H1 (cell line): ENCODE measurements around the gene PTPN7. TPM values are rescaled to one million over a fixed set of nuclear protein-coding genes. Genes with fewer than 3 reads are reported as not detected.
"Not testable (repeated sequence)": the region's sequence is repeated elsewhere in the genome, so short reads cannot be mapped to it uniquely, and the experiment has no call there.

Experiments
- CTCF ChIA-PET: fragments of 300-600 bp; sonication (Branson Sonifier 250); formaldehyde crosslinking; loops from one replicate; lab custom pipeline; 2021; ENCODE audit not compliant: partially characterized antibody; lab: Charles Lee
- POLR2A ChIA-PET: fragments of 300-600 bp; sonication (Branson Sonifier 250); formaldehyde crosslinking; loops from one replicate; lab custom pipeline; 2021; ENCODE audit warnings: inconsistent platforms; ENCODE audit not compliant: partially characterized antibody; lab: Charles Lee
- DNase-seq, 2 experiments: peaks; one replicate each; pipeline versions ENCODE4 v3.0.0 to v3.0.0-alpha.2; 2010 to 2022; ENCODE audit warnings: low spot score in 2 of 2, low read depth in 1 of 2, mixed read lengths in 1 of 2
- FAIRE-seq: peaks from 2 replicates; lab custom pipeline; 2011; peaks lifted over from hg19 to GRCh38; lab: Jason Lieb, UNC
- H2AFZ ChIP-seq: 2 replicates; pipeline ENCODE4 v1.8.1; 2012; ENCODE audit warnings: low read length, inconsistent platforms
- H2AK5ac ChIP-seq: 2 replicates; pipeline ENCODE4 v1.6.1; 2013; ENCODE audit warnings: low read depth, low read length
- H2BK120ac ChIP-seq: replicated peaks from 2 replicates; pipeline ENCODE3; 2013; ENCODE audit warnings: low read depth, low read length, inconsistent platforms
- H2BK12ac ChIP-seq: 2 replicates; pipeline ENCODE4 v1.6.1; 2013; ENCODE audit warnings: low read depth, low read length
- H2BK15ac ChIP-seq: 2 replicates; pipeline ENCODE4 v1.6.1; 2013; ENCODE audit warnings: low read length
- H2BK20ac ChIP-seq: 2 replicates; pipeline ENCODE4 v1.6.1; 2013; ENCODE audit warnings: low read length
- H2BK5ac ChIP-seq: 2 replicates; pipeline ENCODE4 v1.6.1; 2013; ENCODE audit warnings: low read depth, low read length
- H3K14ac ChIP-seq: 2 replicates; pipeline ENCODE4 v1.6.1; 2013; ENCODE audit warnings: inconsistent platforms; ENCODE audit not compliant: insufficient read length
- H3K18ac ChIP-seq: 2 replicates; pipeline ENCODE4 v1.6.1; 2013; ENCODE audit warnings: low read length; ENCODE audit errors: extremely low read depth
- H3K23ac ChIP-seq: 2 replicates; pipeline ENCODE4 v1.6.1; 2013; ENCODE audit warnings: inconsistent platforms; ENCODE audit not compliant: insufficient read length
- H3K23me2 ChIP-seq: 2 replicates; pipeline ENCODE4 v1.6.1; 2013; ENCODE audit warnings: low read depth, low read length
- H3K27ac ChIP-seq: 2 replicates; pipeline ENCODE4 v1.6.1; 2011; ENCODE audit warnings: low read depth, low read length, inconsistent platforms
- H3K27me3 ChIP-seq, 4 experiments: replicated peaks in 1 of 4; 1 replicate in 1 of 4; 2 replicates in 3 of 4; pipeline versions ENCODE4 v1.6.1 to v1.8.1; 2011 to 2013; ENCODE audit warnings: low read length in 3 of 4, mild to moderate bottlenecking in 3 of 4, inconsistent platforms in 2 of 4, mixed read lengths in 2 of 4, moderate library complexity in 1 of 4; ENCODE audit not compliant: control insufficient read depth in 3 of 4, insufficient read depth in 3 of 4; ENCODE audit errors: extremely low read depth in 1 of 4
- H3K36me3 ChIP-seq, 4 experiments: 2 replicates each; pipeline versions ENCODE4 v1.6.1 to v1.8.1; 2011 to 2013; ENCODE audit warnings: mild to moderate bottlenecking in 4 of 4, low read length in 3 of 4, moderate library complexity in 2 of 4, control low read depth in 1 of 4, inconsistent platforms in 1 of 4; ENCODE audit not compliant: insufficient read depth in 4 of 4, control insufficient read depth in 2 of 4
- H3K4ac ChIP-seq: replicated peaks from 2 replicates; pipeline ENCODE3; 2013; ENCODE audit warnings: low read length, low read depth, mixed read lengths, inconsistent platforms; ENCODE audit not compliant: insufficient read length
- H3K4me1 ChIP-seq, 4 experiments: replicated peaks in 1 of 4; 1 replicate in 1 of 4; 2 replicates in 3 of 4; pipeline versions ENCODE4 v1.6.1 to v1.8.1; 2011 to 2013; ENCODE audit warnings: low read length in 3 of 4, inconsistent platforms in 2 of 4, mixed read lengths in 1 of 4; ENCODE audit not compliant: insufficient read depth in 4 of 4, control insufficient read depth in 3 of 4
- H3K4me2 ChIP-seq, 2 experiments: 2 replicates each; pipeline versions ENCODE4 v1.6.1 to v1.8.1; 2011 to 2013; ENCODE audit warnings: low read depth in 2 of 2, low read length in 2 of 2, control low read depth in 1 of 2, inconsistent platforms in 1 of 2, mild to moderate bottlenecking in 1 of 2; ENCODE audit not compliant: insufficient read depth in 1 of 2
- H3K4me3 ChIP-seq, 4 experiments: fragments of 200-600, 300-600 bp in 1 of 4; sonication (generic), shearing (Covaris generic), sonication (Bioruptor Twin) in 1 of 4; 2 replicates each; pipeline versions ENCODE4 v1.5.1 to v1.8.1; 2011 to 2016; ENCODE audit warnings: low read length in 4 of 4, low read depth in 3 of 4, control low read depth in 2 of 4, inconsistent platforms in 2 of 4, mild to moderate bottlenecking in 2 of 4, mixed read lengths in 1 of 4, moderate library complexity in 1 of 4; ENCODE audit not compliant: insufficient read depth in 2 of 4; ENCODE audit errors: extremely low read depth in 1 of 4
- H3K56ac ChIP-seq: replicated peaks from 2 replicates; pipeline ENCODE3; 2013; ENCODE audit warnings: low read depth, mild to moderate bottlenecking, mixed read lengths, low read length, inconsistent platforms; ENCODE audit not compliant: insufficient read length
- H3K79me1 ChIP-seq: 2 replicates; pipeline ENCODE4 v1.6.1; 2013; ENCODE audit warnings: low read depth, low read length, control low read depth
- H3K79me2 ChIP-seq, 2 experiments: 2 replicates each; pipeline versions ENCODE4 v1.6.1 to v1.8.1; 2012 to 2013; ENCODE audit warnings: low read length in 2 of 2, mild to moderate bottlenecking in 2 of 2, inconsistent platforms in 1 of 2; ENCODE audit not compliant: insufficient read depth in 2 of 2, control insufficient read depth in 1 of 2
- H3K9ac ChIP-seq, 4 experiments: replicated peaks in 1 of 4; 1 replicate in 1 of 4; 2 replicates in 3 of 4; pipeline versions ENCODE4 v1.6.1 to v1.8.1; 2011 to 2013; ENCODE audit warnings: low read depth in 3 of 4, low read length in 3 of 4, control low read depth in 2 of 4, mild to moderate bottlenecking in 2 of 4, moderate library complexity in 2 of 4, inconsistent platforms in 1 of 4; ENCODE audit errors: extremely low read depth in 1 of 4
- H3K9me3 ChIP-seq, 2 experiments: 2 replicates each; pipeline versions ENCODE4 v1.6.1 to v1.8.1; 2012 to 2013; ENCODE audit warnings: mild to moderate bottlenecking in 2 of 2, moderate library complexity in 2 of 2, control low read depth in 1 of 2, inconsistent platforms in 1 of 2, low read depth in 1 of 2, low read length in 1 of 2, mixed read lengths in 1 of 2; ENCODE audit not compliant: insufficient read depth in 2 of 2
- H4K20me1 ChIP-seq, 2 experiments: replicated peaks in 1 of 2; 2 replicates each; pipeline versions ENCODE3 to v1.8.1; 2011 to 2013; ENCODE audit warnings: inconsistent platforms in 2 of 2, low read length in 2 of 2, mild to moderate bottlenecking in 1 of 2; ENCODE audit not compliant: insufficient read depth in 2 of 2, control insufficient read depth in 1 of 2
- H4K5ac ChIP-seq: 2 replicates; pipeline ENCODE4 v1.6.1; 2013; ENCODE audit warnings: low read length, low read depth, mixed read lengths, inconsistent platforms; ENCODE audit not compliant: insufficient read length
- H4K8ac ChIP-seq: 2 replicates; pipeline ENCODE4 v1.8.0; 2013; ENCODE audit warnings: mild to moderate bottlenecking, moderate library complexity, low read length, inconsistent platforms; ENCODE audit not compliant: insufficient read depth; ENCODE audit errors: extremely low read depth
- H4K91ac ChIP-seq: replicated peaks from 2 replicates; pipeline ENCODE3; 2013; ENCODE audit warnings: low read length, mixed read lengths, inconsistent platforms; ENCODE audit not compliant: insufficient read length
- WGBS, 2 experiments: shearing (Covaris generic) in 1 of 2; methylation state at CpG; one replicate each; pipeline versions ENCODE4 v1.1.6 to v1.1.7; 2013 to 2015; ENCODE audit warnings: low lambda C conversion rate in 2 of 2, mixed read lengths in 2 of 2, inconsistent platforms in 1 of 2, low coverage in 1 of 2, missing lambda C conversion rate in 1 of 2; ENCODE audit not compliant: insufficient replicate concordance in 2 of 2, insufficient coverage in 1 of 2, insufficient read length in 1 of 2; ENCODE audit errors: extremely low coverage in 1 of 2, missing lambda C conversion rate in 1 of 2; 5-methylcytosine and 5-hydroxymethylcytosine counted together
- polyA plus RNA-seq, 7 experiments: library from polyadenylated mRNA; depleted of rRNA in 3 of 7; stranded (reverse) in 5 of 7; unstranded in 2 of 7; fragments of >200 nt in 5 of 7; fragments of 200-250 nt in 2 of 7; gene quantifications; 1 replicate in 5 of 7; 2 replicates in 1 of 7; 4 replicates in 1 of 7; pipeline versions ENCODE4 v1.2.1 to v1.2.3, GENCODE V29; 2011 to 2013; ENCODE audit warnings: missing spikeins in 2 of 7, mixed read lengths in 2 of 7
- total RNA-seq: library from RNA; stranded (reverse); fragmentation: NEBNext Ultra II Directional; extraction: Animal tissue kit (Norgen Biotek cat#: 25700); gene quantifications from 2 replicates; pipeline ENCODE4 v1.2.1, GENCODE V29; 2021

The PTPN7 gene
- total and polyA plus RNA-seq, 2 of the 8 experiments (the other 6 are each of a cell fraction or from before 2014, with no cell fraction given): 0.20 TPM; not detected in 1

DNA sequence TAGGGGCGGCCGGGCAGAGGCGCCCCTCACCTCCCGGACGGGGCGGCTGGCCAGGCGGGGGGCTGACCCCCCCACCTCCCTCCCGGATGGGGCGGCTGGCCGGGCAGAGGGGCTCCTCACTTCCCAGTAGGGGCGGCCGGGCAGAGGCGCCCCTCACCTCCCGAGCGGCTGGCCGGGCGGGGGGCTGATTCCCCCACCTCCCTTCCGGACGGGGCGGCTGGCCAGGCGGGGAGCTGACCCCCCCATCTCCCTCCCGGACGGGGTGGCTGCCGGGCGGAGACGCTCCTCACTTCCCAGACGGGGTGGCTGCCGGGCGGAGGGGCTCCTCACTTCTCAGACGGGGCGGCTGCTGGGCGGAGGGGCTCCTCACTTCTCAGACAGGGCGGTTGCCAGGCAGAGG lies 31.0 kb upstream of the PTPN7 start:
- H3K4me3 ChIP-seq, DNase-seq, H3K4ac ChIP-seq, H3K4me1 ChIP-seq, H2AFZ ChIP-seq, H3K23me2 ChIP-seq, H3K14ac ChIP-seq, H3K36me3 ChIP-seq, H2BK5ac ChIP-seq, H2BK15ac ChIP-seq, H2AK5ac ChIP-seq, H3K9ac ChIP-seq, H4K20me1 ChIP-seq, H3K9me3 ChIP-seq, H4K8ac ChIP-seq, H4K5ac ChIP-seq, H3K79me2 ChIP-seq, H3K56ac ChIP-seq, H3K79me1 ChIP-seq, H4K91ac ChIP-seq, H3K18ac ChIP-seq, H2BK12ac ChIP-seq, POLR2A ChIA-PET, H3K4me2 ChIP-seq, FAIRE-seq, H3K23ac ChIP-seq, H2BK120ac ChIP-seq, H2BK20ac ChIP-seq, H3K27ac ChIP-seq: not testable (repeated sequence)
- CTCF ChIA-PET: interaction anchor here (1.7 to 6.3 kb wide), 4 partner anchors 12 to 116 kb away, joined by 3 to 36 read pairs (median 18); no protein-coding TSS in a partner anchor
- H3K27me3 ChIP-seq: peaks cover 16 to 31% (median 22%) of the 10 kb centered on the region in 4 experiments
- WGBS, 2 experiments: no CpG with 5 or more reads among the region's 33 CpGs
